ENCODE measurements around the gene MYL6B.

Gene MYL6B

DNA sequence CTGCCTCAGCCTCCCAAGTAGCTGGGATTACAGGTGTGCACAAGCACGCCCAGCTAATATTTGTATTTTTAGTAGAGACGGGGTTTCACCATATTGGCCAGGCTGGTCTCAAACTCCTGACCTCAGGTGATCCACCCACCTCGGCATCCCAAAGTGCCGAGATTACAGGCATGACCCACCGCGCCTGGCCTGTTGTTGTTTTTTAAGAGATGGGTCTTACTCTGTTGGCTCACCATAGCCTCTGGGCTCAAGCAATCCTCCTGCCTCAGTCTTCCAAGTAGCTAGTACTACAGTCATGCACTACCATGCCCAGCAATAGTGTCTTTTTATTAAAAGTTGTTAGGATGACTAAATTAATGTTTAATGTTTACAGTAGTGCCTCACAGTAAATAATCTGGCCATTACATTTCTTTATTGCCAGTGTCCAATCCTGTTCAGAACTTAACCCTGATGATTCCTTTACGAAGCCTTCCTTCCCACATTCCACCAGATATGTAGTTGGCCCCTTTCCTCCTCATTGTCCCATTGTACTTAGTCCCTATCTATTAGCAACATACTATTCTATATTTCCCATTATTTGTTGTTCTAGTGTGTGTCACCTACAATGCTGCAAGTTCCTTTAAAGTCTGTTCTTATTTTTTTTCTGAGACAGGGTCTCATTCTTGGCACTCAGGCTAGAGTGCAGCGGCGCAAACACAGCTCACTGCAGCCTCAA lies 45.7 kb downstream of the MYL6B start:
- no peak for TF ChIP-seq CTCF (conservative IDR thresholded peaks at IDR 0.05; ENCODE audit: low read depth, low read length)
- peaks cover 11% of the 10 kb centered on the region for H3K4me1 ChIP-seq (ENCODE audit: low read depth, poor library complexity, severe bottlenecking)
- H3K27ac ChIP-seq = no peak overlapping the region
- no peaks in the 10 kb centered on the region for H4K20me1 ChIP-seq (ENCODE audit: insufficient read depth)
- H3K4me3 ChIP-seq (IDR thresholded peaks at IDR 0.05; ENCODE audit: insufficient read depth, low read depth, low read length) = no peak overlapping the region
- H3K4me2 ChIP-seq = no peak overlapping the region
- no peaks in the 10 kb centered on the region for H3K27me3 ChIP-seq (ENCODE audit: insufficient read depth, low read depth)
- no peaks in the 10 kb centered on the region for H3K79me2 ChIP-seq (ENCODE audit: insufficient read depth, low read depth)
- no peak overlapping the region for H2AFZ ChIP-seq (ENCODE audit: low read depth)
- H3K9ac ChIP-seq = no peak overlapping the region
- H3K36me3 ChIP-seq (ENCODE audit: insufficient read depth) = no peaks in the 10 kb centered on the region

- Histone ChIP-seq H3K27me3 (ENCODE audit: insufficient read depth, low read depth) (no peaks in the 10 kb centered on the region), H3K9ac (no peak overlapping the region), H4K20me1 (ENCODE audit: insufficient read depth) (no peaks in the 10 kb centered on the region), H3K4me2 (no peak overlapping the region), H3K4me3 (IDR thresholded peaks at IDR 0.05; ENCODE audit: insufficient read depth, low read depth, low read length) (no peak overlapping the region), H3K79me2 (ENCODE audit: insufficient read depth, low read depth) (no peaks in the 10 kb centered on the region), H2AFZ (ENCODE audit: low read depth) (no peak overlapping the region), H3K27ac (no peak overlapping the region), H3K36me3 (ENCODE audit: insufficient read depth) (no peaks in the 10 kb centered on the region), H3K4me1 (ENCODE audit: low read depth, poor library complexity, severe bottlenecking) (peaks cover 5% of the 10 kb centered on the region)
- TF ChIP-seq CTCF (conservative IDR thresholded peaks at IDR 0.05; ENCODE audit: low read depth, low read length) = no peak
Observed at GRCh38 chr12:56198836-56199235, 46.4 kb downstream of the MYL6B start.

DNA sequence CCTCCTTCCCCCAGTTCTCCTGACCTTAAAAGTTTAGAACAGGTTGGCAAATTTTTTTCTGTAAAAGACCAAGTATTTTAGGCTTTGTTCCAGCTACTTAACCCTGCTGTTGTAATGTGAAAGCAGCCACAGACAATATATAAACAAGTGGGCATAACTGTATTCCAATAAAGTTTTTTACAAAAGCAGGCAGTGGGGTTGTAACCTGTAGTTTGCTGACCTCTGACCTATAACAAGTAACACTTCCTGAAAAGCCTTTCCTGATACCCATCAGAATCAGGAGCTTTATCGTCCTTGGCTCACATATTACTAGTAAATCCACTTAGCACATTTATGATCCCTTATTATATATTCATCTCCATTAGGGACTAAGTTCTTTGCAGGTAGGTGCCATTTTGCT lies 50.0 kb downstream of the MYL6B start:
- TF ChIP-seq CTCF (conservative IDR thresholded peaks at IDR 0.05; ENCODE audit: low read depth, low read length) = no peak
- Histone ChIP-seq H3K9ac (no peak overlapping the region), H4K20me1 (ENCODE audit: insufficient read depth) (no peaks in the 10 kb centered on the region), H3K4me3 (IDR thresholded peaks at IDR 0.05; ENCODE audit: insufficient read depth, low read depth, low read length) (no peak overlapping the region), H3K4me1 (ENCODE audit: low read depth, poor library complexity, severe bottlenecking) (peaks cover 5% of the 10 kb centered on the region), H3K27ac (no peak overlapping the region), H3K79me2 (ENCODE audit: insufficient read depth, low read depth) (no peaks in the 10 kb centered on the region), H2AFZ (ENCODE audit: low read depth) (no peak overlapping the region), H3K27me3 (ENCODE audit: insufficient read depth, low read depth) (no peaks in the 10 kb centered on the region), H3K36me3 (ENCODE audit: insufficient read depth) (no peaks in the 10 kb centered on the region), H3K4me2 (no peak overlapping the region)

GRCh38 chr12:56202838-56203237 lies 50.5 kb downstream of the MYL6B start:
- Histone ChIP-seq H3K79me2 (ENCODE audit: insufficient read depth, low read depth) (no peaks in the 10 kb centered on the region), H3K4me1 (ENCODE audit: low read depth, poor library complexity, severe bottlenecking) (peaks cover 5% of the 10 kb centered on the region), H3K9ac (no peak overlapping the region), H3K27me3 (ENCODE audit: insufficient read depth, low read depth) (no peaks in the 10 kb centered on the region), H3K4me2 (no peak overlapping the region), H4K20me1 (ENCODE audit: insufficient read depth) (no peaks in the 10 kb centered on the region), H3K27ac (no peak overlapping the region), H3K36me3 (ENCODE audit: insufficient read depth) (no peaks in the 10 kb centered on the region), H2AFZ (ENCODE audit: low read depth) (no peak overlapping the region), H3K4me3 (IDR thresholded peaks at IDR 0.05; ENCODE audit: insufficient read depth, low read depth, low read length) (no peak overlapping the region)
- no peak for TF ChIP-seq CTCF (conservative IDR thresholded peaks at IDR 0.05; ENCODE audit: low read depth, low read length)

All from KMS-11 (cell line).